ENCODE measurements around the gene ARHGAP29.

DNA sequence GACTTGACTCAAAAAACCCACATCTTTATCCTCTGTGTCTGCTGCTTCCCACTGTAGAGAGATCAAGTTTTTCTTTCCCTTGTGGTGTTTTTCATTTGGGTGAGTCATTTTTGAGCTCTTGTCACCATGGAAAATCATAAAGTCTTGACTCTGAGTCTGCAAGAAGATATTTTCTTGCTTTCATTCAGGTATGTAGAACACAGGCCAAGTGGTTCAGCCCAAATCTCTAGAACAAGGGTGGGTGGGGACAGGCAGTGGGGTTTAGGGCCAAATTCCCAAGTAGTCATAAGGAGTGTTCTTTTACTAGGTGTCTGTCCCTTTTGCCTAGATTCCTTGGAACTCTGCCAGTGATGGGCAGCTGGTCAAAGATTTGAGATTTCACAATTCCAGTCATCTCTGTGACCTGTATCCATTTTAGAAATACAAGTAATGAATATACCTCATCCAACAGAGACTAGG is 21.5 kb upstream of the ARHGAP29 start:
- TF ChIP-seq, protein P1, sequence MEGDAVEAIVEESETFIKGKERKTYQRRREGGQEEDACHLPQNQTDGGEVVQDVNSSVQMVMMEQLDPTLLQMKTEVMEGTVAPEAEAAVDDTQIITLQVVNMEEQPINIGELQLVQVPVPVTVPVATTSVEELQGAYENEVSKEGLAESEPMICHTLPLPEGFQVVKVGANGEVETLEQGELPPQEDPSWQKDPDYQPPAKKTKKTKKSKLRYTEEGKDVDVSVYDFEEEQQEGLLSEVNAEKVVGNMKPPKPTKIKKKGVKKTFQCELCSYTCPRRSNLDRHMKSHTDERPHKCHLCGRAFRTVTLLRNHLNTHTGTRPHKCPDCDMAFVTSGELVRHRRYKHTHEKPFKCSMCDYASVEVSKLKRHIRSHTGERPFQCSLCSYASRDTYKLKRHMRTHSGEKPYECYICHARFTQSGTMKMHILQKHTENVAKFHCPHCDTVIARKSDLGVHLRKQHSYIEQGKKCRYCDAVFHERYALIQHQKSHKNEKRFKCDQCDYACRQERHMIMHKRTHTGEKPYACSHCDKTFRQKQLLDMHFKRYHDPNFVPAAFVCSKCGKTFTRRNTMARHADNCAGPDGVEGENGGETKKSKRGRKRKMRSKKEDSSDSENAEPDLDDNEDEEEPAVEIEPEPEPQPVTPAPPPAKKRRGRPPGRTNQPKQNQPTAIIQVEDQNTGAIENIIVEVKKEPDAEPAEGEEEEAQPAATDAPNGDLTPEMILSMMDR (IDR thresholded peaks at IDR 0.05; ENCODE audit: borderline replicate concordance, extremely low read depth, low read length, poor library complexity, severe bottlenecking) = no peak
- TF ChIP-seq EZH2 (IDR thresholded peaks at IDR 0.05; ENCODE audit: borderline replicate concordance, low read depth, low read length, severe bottlenecking) = no peak

All from DND-41 (cell line).